Mucosa of stomach (tissue), 1 donor: ENCODE measurements around the gene GOLGA6L7.
"Not testable (repeated sequence)": the region's sequence is repeated elsewhere in the genome, so short reads cannot be mapped to it uniquely, and the experiment has no call there.

Experiments
- H3K27me3 ChIP-seq: one replicate; pipeline ENCODE4 v1.7.0; 2013; ENCODE audit warnings: mild to moderate bottlenecking, low read length; ENCODE audit not compliant: control insufficient read depth, insufficient read depth
- H3K36me3 ChIP-seq: one replicate; pipeline ENCODE4 v1.7.0; 2013; ENCODE audit warnings: low read length; ENCODE audit not compliant: control insufficient read depth, insufficient read depth
- H3K4me1 ChIP-seq: one replicate; pipeline ENCODE4 v1.7.0; 2013; ENCODE audit warnings: mild to moderate bottlenecking, low read length; ENCODE audit not compliant: control insufficient read depth, insufficient read depth
- H3K4me3 ChIP-seq: one replicate; pipeline ENCODE4 v1.7.0; 2013; ENCODE audit warnings: low read length
- H3K9ac ChIP-seq: one replicate; pipeline ENCODE4 v1.7.0; 2013; ENCODE audit warnings: mild to moderate bottlenecking, low read length, moderate library complexity
- H3K9me3 ChIP-seq: one replicate; pipeline ENCODE4 v1.7.0; 2013; ENCODE audit warnings: mild to moderate bottlenecking, low read length, moderate library complexity; ENCODE audit not compliant: control insufficient read depth
- donor health status: Pancreatic carcinoma.

The GOLGA6L7 gene

GRCh38 chr15:28819019-28819929 lies 29.2 kb downstream of the GOLGA6L7 start:
- H3K4me3 ChIP-seq, H3K9me3 ChIP-seq, H3K4me1 ChIP-seq, H3K36me3 ChIP-seq, H3K27me3 ChIP-seq, H3K9ac ChIP-seq: not testable (repeated sequence)

GRCh38 chr15:28818168-28818567 lies 30.3 kb downstream of the GOLGA6L7 start:
- not testable (repeated sequence) for H3K4me3 ChIP-seq, H3K36me3 ChIP-seq, H3K4me1 ChIP-seq, H3K27me3 ChIP-seq, H3K9me3 ChIP-seq, H3K9ac ChIP-seq

GRCh38 chr15:28814059-28814458 lies 34.4 kb downstream of the GOLGA6L7 start:
- not testable (repeated sequence) for H3K4me1 ChIP-seq, H3K36me3 ChIP-seq, H3K9ac ChIP-seq, H3K9me3 ChIP-seq, H3K4me3 ChIP-seq, H3K27me3 ChIP-seq

GRCh38 chr15:28813392-28813791 lies 35.1 kb downstream of the GOLGA6L7 start:
- H3K27me3 ChIP-seq, H3K4me1 ChIP-seq, H3K36me3 ChIP-seq, H3K9me3 ChIP-seq, H3K9ac ChIP-seq, H3K4me3 ChIP-seq: not testable (repeated sequence)

DNA sequence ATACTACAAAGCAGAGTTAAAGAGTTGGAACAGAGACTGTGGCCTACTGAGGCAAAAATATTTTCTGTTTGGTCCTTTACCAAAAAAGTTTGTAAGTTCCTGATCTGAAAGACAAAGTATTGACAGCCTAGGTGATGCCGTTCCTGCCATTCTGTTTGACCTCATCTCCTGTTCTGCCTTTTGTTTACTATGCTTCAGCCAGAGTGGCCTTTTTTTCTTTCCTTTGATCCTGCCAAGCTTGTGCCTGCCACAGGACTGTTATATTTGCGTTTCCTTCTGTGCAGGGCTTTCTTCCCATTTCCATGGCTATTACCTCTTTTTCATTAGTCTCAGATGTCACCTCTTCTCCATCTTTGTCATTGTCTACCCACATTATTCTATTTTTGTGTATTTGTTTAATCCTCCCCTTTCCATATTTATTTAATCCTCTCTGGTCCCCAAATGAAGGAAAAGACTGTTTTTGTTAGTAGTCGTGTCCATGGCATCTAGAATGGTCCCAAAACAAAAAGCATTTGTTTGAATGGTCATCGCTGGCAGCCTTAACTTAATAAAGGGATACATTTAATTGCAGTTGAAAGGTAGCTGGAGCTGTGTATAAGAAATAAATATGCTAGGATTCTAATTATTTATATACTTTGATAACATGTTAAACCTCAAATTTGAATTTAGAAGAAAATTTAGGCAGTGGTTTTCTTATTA lies 36.4 kb downstream of the GOLGA6L7 start:
- H3K4me1 ChIP-seq, H3K9ac ChIP-seq, H3K9me3 ChIP-seq, H3K27me3 ChIP-seq, H3K4me3 ChIP-seq, H3K36me3 ChIP-seq: not testable (repeated sequence)

DNA sequence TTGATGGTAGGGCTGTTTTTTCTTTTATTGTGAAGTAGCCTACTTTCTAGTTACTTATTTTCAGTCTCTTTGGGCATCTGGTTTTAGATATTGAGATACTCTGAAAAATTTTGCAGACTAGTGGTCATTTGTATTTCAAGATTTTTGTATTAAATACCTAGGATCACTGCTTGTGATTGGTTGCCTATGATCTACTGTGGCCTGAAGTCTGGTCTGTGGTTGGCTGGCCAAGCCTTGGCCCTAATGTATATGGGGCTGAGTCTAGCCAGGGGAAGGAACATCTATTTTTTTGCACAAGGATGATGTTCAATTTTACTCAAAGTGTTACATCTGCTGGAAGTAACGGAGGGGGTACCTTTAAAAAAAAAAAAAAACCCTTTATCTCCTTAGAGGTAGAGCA lies 38.0 kb downstream of the GOLGA6L7 start:
- H3K36me3 ChIP-seq, H3K9me3 ChIP-seq, H3K9ac ChIP-seq, H3K4me3 ChIP-seq, H3K4me1 ChIP-seq, H3K27me3 ChIP-seq: not testable (repeated sequence)

DNA sequence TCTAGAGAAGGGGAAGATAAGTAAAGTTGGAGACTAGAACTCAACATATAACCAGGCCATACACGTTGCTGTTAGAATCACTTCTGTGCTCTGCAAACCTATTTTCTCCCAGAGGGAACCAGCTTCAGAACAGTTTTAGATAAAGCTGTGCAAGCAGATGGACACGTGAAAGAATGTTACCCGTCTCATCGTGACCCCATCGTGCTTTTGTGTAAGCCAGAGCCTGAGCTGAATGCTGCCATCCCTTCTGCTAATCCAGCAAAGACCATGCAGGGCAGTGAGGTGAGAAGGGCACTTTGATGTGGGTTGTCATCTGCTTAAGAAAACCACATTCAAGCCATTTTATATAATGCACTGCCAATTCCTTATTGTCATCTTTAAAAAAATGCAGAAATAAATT lies 40.3 kb downstream of the GOLGA6L7 start:
- H3K36me3 ChIP-seq, H3K4me1 ChIP-seq, H3K9ac ChIP-seq, H3K4me3 ChIP-seq, H3K27me3 ChIP-seq, H3K9me3 ChIP-seq: not testable (repeated sequence)

DNA sequence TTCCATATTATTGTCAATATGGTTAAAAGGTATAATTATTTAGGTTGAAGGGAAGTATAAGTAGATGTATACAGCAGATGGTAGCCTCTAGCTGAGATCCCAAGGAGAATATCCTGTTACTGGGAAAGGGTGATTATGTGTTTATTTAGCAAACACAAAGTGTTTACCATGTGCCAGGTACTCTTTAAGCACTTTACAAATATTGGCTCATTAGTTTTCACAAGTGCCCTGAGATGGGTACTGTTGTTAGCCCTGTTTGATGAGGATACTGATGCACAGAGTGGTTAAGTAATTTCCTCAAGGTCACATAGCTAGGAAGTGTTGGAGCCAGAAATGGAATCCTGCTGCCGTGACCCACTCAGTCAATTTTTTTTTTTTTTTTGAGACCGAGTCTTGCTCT lies 48.1 kb downstream of the GOLGA6L7 start:
- not testable (repeated sequence) for H3K27me3 ChIP-seq, H3K9ac ChIP-seq, H3K4me3 ChIP-seq, H3K9me3 ChIP-seq, H3K36me3 ChIP-seq, H3K4me1 ChIP-seq

DNA sequence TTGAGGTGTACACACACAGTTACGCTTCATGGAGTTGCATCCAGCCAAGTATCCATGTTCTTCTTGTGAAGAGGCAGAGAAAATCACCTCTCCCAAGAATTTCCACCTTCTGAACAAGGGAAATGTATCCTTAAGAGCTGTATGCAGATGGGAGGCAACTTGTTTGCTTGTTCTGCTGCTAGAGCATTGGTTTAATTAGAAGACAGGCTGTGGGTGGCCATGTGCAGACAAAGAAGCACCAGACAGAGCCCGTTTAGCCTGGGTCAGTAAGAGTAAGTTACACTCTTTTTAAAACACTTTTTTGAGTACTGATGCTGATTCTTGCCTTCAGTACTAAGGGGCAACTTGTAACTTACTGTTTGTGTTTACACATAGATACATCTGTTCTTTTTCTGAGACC lies 50.2 kb downstream of the GOLGA6L7 start:
- not testable (repeated sequence) for H3K9ac ChIP-seq, H3K36me3 ChIP-seq, H3K4me1 ChIP-seq, H3K27me3 ChIP-seq, H3K9me3 ChIP-seq, H3K4me3 ChIP-seq

GRCh38 chr15:28794231-28794630 lies 54.2 kb downstream of the GOLGA6L7 start:
- not testable (repeated sequence) for H3K27me3 ChIP-seq, H3K36me3 ChIP-seq, H3K9me3 ChIP-seq, H3K4me1 ChIP-seq, H3K4me3 ChIP-seq, H3K9ac ChIP-seq
